Measurements from ENCODE around the gene PTOV1. TPM values are rescaled to one million over a fixed set of nuclear protein-coding genes. Genes with fewer than 3 reads are reported as not detected.

The PTOV1 gene
- total RNA-seq, 1 donor from 2014 or later: 104 TPM

DNA sequence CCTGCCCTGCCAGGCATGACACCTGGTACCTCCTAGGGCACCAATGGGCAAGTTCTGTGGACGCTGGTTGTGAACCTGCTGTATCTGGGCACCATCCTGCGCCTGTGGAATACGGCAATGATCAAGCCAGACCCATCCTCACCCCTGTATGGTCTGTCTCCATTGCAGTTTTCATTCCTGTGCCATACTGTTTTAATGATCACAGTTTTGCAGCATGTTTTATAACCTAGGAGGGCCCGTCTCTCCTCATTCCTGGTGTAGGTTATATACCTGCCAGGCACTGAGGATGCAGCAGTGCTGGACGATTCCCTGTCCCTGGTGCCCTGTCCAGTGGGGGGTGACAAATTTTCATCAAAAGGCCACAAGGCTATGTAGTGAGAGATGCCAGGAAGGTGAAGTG, 32.1 kb downstream of the PTOV1 start:
- Histone ChIP-seq H3K27me3 (ENCODE audit: low read depth) (no peaks in the 10 kb centered on the region), H3K4me3 (no peak overlapping the region), H3K27ac (replicated peaks) (no peak overlapping the region), H3K9me3 (replicated peaks) (no peaks in the 10 kb centered on the region), H3K4me1 (peaks cover 31% of the 10 kb centered on the region), H3K36me3 (peaks cover 82% of the 10 kb centered on the region)
- intact Hi-C loops (cut with micrococcal nuclease): no loop called here
- DNase-seq: no peak
- TF ChIP-seq, protein P1, sequence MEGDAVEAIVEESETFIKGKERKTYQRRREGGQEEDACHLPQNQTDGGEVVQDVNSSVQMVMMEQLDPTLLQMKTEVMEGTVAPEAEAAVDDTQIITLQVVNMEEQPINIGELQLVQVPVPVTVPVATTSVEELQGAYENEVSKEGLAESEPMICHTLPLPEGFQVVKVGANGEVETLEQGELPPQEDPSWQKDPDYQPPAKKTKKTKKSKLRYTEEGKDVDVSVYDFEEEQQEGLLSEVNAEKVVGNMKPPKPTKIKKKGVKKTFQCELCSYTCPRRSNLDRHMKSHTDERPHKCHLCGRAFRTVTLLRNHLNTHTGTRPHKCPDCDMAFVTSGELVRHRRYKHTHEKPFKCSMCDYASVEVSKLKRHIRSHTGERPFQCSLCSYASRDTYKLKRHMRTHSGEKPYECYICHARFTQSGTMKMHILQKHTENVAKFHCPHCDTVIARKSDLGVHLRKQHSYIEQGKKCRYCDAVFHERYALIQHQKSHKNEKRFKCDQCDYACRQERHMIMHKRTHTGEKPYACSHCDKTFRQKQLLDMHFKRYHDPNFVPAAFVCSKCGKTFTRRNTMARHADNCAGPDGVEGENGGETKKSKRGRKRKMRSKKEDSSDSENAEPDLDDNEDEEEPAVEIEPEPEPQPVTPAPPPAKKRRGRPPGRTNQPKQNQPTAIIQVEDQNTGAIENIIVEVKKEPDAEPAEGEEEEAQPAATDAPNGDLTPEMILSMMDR (IDR thresholded peaks at IDR 0.05; ENCODE audit: borderline replicate concordance): no peak

DNA sequence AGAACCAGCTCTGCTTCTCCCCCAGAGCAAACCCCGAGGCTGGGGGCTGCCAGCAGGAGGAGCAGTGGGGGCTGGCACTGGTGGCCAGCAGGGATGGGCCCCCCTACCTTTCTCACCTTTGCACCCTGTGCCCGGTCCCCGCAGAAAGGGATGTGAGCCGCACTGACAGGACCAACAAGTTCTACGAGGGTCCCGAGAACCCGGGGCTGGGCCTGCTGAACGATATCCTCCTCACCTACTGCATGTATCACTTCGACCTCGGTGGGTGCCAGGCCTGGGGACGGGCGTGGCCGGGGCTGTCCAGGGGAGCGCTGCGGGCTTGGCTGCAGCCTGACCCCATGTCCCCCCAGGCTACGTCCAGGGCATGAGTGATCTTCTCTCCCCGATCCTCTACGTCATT, 33.1 kb downstream of the PTOV1 start:
- intact Hi-C loops (cut with micrococcal nuclease): no loop called here
- no peak for DNase-seq
- Histone ChIP-seq H3K27ac (replicated peaks) (no peak overlapping the region), H3K36me3 (peaks cover 83% of the 10 kb centered on the region), H3K27me3 (ENCODE audit: low read depth) (no peaks in the 10 kb centered on the region), H3K4me1 (peaks cover 23% of the 10 kb centered on the region), H3K9me3 (replicated peaks) (no peaks in the 10 kb centered on the region), H3K4me3 (no peak overlapping the region)
- TF ChIP-seq, protein P1 (IDR thresholded peaks at IDR 0.05; ENCODE audit: borderline replicate concordance): no peak

DNA sequence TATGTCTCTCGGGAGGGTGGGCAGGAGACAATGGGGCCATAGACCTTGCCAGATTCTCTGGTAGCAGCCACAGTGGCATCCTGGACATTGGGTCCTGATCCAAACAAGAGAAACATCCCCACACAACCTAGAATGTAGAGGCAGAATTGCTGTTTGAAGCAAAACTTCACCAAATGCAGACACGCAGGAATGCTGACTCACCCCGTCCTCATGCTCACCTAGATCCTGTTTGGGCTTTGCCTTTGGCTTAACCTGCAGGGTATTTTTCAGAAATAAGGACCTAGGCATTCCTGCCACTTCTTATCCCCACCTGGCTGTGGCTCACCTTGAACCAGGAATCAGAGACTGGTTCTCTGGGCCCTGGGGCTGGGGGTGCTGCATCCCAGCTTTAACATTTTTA, 33.8 kb downstream of the PTOV1 start:
- no peaks in the 10 kb centered on the region for H3K9me3 ChIP-seq (replicated peaks)
- TF ChIP-seq, protein P1 (IDR thresholded peaks at IDR 0.05; ENCODE audit: borderline replicate concordance): no peak
- peaks cover under 1% of the 10 kb centered on the region for H3K27me3 ChIP-seq (ENCODE audit: low read depth)
- intact Hi-C loops (cut with micrococcal nuclease): no loop called here
- peaks cover 76% of the 10 kb centered on the region for H3K36me3 ChIP-seq
- H3K27ac ChIP-seq (replicated peaks): no peak overlapping the region
- H3K4me1 ChIP-seq: peaks cover 24% of the 10 kb centered on the region
- H3K4me3 ChIP-seq: no peak overlapping the region
- DNase-seq: no peak

DNA sequence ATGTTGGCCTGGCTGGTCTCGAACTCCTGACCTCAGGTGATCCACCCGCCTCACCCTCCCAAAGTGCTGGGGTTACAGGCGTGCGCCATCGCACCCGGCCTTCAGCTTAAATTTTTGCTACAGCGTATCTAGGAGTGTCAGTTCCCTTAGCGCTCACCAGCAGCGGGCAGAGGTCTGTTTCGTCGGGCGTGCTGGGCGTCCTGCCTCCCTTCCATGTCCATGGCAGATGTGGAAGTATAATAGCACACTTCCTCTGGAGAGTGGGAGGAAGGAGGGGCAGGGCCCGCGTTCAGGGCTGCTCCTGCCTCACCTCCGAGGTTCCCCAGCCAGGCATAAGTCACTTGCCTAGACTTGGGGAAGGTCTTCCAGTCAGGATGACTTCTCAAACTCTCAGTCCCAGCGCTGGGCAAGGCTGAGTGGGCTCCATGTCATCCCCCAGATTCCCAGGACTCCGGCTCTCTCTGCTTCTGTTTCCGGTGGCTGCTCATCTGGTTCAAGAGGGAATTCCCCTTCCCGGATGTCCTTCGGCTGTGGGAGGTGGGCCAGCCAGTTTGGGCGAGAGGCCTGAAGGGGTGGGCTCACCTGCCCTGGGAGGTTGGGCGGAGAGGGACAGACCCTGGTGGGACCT, 36.2 kb downstream of the PTOV1 start:
- peaks cover 15% of the 10 kb centered on the region for H3K27me3 ChIP-seq (ENCODE audit: low read depth)
- H3K36me3 ChIP-seq: peaks cover 52% of the 10 kb centered on the region
- no peak for DNase-seq
- no peak overlapping the region for H3K4me3 ChIP-seq
- intact Hi-C loops (cut with micrococcal nuclease): no loop called here
- H3K9me3 ChIP-seq (replicated peaks): no peaks in the 10 kb centered on the region
- TF ChIP-seq, protein P1 (IDR thresholded peaks at IDR 0.05; ENCODE audit: borderline replicate concordance): no peak
- no peak overlapping the region for H3K27ac ChIP-seq (replicated peaks)
- H3K4me1 ChIP-seq: peaks cover 29% of the 10 kb centered on the region

DNA sequence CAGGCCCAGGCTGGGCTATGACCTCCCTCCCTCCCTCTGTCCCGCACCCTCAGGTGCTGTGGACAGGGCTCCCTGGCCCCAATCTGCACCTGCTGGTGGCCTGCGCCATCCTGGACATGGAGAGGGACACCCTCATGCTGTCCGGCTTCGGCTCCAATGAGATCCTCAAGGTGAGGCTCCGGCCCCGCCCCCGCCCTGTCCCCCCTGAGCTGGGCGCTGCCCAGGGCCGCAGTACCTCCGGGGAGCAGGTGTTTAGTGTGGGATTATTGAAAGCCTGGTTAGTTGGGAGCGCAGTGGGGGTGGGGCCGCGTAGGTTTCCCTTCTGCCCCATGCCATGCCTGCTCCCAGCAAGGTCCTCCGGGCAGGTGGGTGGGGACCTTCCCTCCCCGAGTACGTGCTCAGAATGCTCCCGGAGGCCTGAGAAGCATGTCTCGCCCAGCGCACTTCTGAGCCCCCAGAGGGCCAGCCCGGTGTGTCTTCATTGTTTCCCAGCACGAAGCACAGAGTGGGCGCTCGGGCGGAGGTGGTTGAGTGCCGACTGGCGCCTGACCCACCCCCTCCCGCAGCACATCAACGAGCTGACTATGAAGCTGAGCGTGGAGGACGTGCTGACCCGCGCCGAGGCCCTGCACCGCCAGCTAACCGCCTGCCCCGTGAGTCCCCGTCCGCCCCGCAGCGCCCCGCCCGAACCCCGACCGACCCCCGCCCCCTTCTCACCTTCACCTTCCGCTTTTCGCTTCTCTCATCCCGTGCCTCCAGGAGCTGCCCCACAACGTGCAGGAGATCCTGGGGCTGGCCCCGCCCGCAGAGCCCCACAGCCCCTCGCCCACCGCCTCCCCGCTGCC, 36.9 kb downstream of the PTOV1 start:
- Histone ChIP-seq H3K4me1 (peaks cover 29% of the 10 kb centered on the region), H3K27ac (replicated peaks) (no peak overlapping the region), H3K27me3 (ENCODE audit: low read depth) (peaks cover 20% of the 10 kb centered on the region), H3K4me3 (no peak overlapping the region), H3K9me3 (replicated peaks) (no peaks in the 10 kb centered on the region), H3K36me3 (peaks cover 45% of the 10 kb centered on the region)
- no peak for DNase-seq
- intact Hi-C loops (cut with micrococcal nuclease): no loop called here
- TF ChIP-seq, protein P1 (IDR thresholded peaks at IDR 0.05; ENCODE audit: borderline replicate concordance): no peak
